ENCODE results near the gene OR6V1.

DNA sequence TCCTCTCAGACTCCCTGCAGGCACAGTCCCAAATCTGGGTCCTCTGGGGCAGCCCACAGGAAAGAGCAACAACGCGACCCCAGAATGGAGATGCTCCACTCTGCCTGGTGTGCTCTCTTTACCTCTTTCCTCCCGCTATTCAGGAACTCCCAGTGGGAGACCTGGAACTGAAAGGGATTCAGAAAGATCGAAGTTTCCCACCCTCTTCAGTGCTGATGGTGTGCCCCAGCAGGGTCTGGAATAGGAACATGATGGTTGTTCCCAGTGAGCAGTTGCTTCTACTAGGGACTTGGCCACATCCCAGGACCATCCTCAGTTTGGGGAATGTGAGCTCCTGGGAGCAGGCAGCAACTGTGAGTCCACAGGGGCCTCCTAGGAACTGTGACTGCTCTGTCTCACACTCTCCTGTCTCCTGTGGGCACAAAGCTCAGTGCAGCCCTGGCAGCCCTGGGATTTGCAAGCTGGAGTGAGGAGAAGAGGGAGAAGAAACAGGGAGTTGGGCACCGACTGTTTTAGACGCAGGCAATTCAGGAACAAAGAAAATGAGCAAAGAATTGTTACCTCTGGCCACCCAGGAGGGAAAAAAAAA is 17.9 kb downstream of the OR6V1 start:
- TF ChIP-seq ZNF274 (IDR thresholded peaks at IDR 0.05; ENCODE audit: low read depth, low read length) (no peak), YY1 (IDR thresholded peaks at IDR 0.05; ENCODE audit: insufficient read depth, insufficient read length) (no peak), SUZ12 (IDR thresholded peaks at IDR 0.05; ENCODE audit: extremely low read depth, insufficient read depth, insufficient read length) (no peak)

Measured in NT2/D1 (cell line).